GM18517 (cell line): ENCODE data around the gene SYMPK.

Source experiments
- ATAC-seq: cut with Tn5 transposase; IDR thresholded peaks from one replicate; pipeline ENCODE4 v1.9.1; 2021; ENCODE audit warnings: mild to moderate bottlenecking, moderate library complexity; ENCODE audit not compliant: unreplicated experiment

SYMPK gene

GRCh38 chr19:45826934-45827333, 36.0 kb downstream of the SYMPK start:
- ATAC-seq, result no peak

- no peak for ATAC-seq
Observed at GRCh38 chr19:45825917-45826893, 36.7 kb downstream of the SYMPK start.

GRCh38 chr19:45825263-45825605, 37.7 kb downstream of the SYMPK start:
- ATAC-seq, result no peak

- ATAC-seq, result no peak
Observed at GRCh38 chr19:45824531-45825262, 38.2 kb downstream of the SYMPK start.

- no peak for ATAC-seq
Observed at GRCh38 chr19:45824041-45824471, 38.9 kb downstream of the SYMPK start.

- no peak for ATAC-seq
Observed at GRCh38 chr19:45823182-45823581, 39.8 kb downstream of the SYMPK start.

GRCh38 chr19:45822716-45823115, 40.2 kb downstream of the SYMPK start:
- ATAC-seq, result no peak

- ATAC-seq, result no peak
Observed at GRCh38 chr19:45821570-45821969, 41.4 kb downstream of the SYMPK start.

GRCh38 chr19:45821103-45821521, 41.8 kb downstream of the SYMPK start:
- no peak for ATAC-seq

GRCh38 chr19:45820413-45821102, 42.4 kb downstream of the SYMPK start:
- no peak for ATAC-seq

- ATAC-seq, result no peak
Observed at GRCh38 chr19:45819769-45820168, 43.2 kb downstream of the SYMPK start.

- ATAC-seq, result no peak
Observed at GRCh38 chr19:45817725-45818301, 45.1 kb downstream of the SYMPK start.

GRCh38 chr19:45817010-45817724, 45.8 kb downstream of the SYMPK start:
- peak; percentile 78 for ATAC-seq

GRCh38 chr19:45816236-45817009, 46.5 kb downstream of the SYMPK start:
- ATAC-seq, result no peak

GRCh38 chr19:45815481-45816216, 47.3 kb downstream of the SYMPK start:
- ATAC-seq, result no peak

- ATAC-seq, result no peak
Observed at GRCh38 chr19:45814851-45815480, 48.0 kb downstream of the SYMPK start, which contains the start of gene RSPH6A. Gene RSPH6A (minus strand): TSS chr19:45815308. CDS start chr19:45815176, 132 bp downstream.

GRCh38 chr19:45814166-45814780, 48.7 kb downstream of the SYMPK start:
- no peak for ATAC-seq

GRCh38 chr19:45812297-45812696, 50.6 kb downstream of the SYMPK start:
- no peak for ATAC-seq
